ENCODE data around the gene HNF1B.
"Not testable (repeated sequence)": the region's sequence is repeated elsewhere in the genome, so short reads cannot be mapped to it uniquely, and the experiment has no call there.

HNF1B gene

DNA sequence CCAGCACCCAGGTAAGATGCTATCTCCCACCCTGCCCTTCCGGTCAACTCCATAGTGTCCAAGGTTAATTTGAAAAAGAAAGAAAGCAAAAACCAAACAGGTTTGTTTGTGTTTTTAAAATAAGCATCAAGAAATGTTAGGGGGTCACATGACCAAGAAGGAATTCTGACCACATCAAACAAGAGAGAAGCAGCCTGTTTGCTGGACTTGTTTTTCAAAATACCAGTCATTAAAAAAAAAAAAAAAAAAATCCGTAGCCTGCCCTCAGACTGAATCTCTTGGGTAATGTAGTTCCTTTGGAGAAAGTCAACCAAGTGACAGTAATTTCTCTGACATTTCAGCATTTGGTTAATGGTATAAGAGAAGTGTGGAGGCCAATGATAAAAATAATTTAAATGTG, 38.4 kb downstream of the HNF1B start:
- DNase-seq, result no peak

DNA sequence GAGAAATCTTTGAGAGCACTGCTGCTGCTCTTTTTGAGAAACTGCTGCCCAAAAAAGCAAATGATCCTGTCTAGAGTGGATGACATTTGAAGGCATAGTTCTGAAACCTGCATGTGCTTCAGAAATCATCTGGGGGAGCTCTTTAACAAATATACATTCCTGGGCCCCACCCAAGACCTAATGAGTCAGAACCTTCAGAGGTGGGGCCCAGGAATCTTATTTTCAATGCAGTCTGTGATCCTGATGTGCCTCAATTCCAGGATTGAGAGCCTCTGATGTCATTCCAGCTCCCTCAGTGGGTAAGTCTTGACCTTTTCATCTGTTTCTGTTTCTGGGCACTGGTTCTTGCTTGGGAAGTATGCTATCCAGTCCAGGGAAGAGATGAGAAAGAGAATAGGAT, 42.3 kb downstream of the HNF1B start:
- no peak for DNase-seq

DNA sequence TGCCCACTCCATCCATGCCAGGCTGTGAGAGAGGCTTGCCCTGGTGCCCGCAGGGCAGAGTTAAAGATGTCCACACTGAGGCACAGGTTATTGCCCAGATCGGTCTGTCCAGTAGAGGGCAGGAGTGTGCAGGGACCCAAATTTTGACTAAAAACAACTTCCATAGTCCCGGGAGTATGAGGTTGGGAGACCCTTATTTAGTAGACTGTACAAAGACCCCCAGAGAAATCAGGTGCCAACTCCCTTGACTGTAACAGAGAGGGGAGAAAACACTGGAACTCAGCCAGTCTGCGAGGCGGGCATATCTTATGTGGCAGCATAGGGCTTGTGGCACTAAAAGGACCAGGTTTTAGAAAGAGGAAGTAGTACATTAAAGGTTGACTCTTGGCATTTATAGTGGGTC, 43.4 kb downstream of the HNF1B start:
- DNase-seq, result no peak

DNA sequence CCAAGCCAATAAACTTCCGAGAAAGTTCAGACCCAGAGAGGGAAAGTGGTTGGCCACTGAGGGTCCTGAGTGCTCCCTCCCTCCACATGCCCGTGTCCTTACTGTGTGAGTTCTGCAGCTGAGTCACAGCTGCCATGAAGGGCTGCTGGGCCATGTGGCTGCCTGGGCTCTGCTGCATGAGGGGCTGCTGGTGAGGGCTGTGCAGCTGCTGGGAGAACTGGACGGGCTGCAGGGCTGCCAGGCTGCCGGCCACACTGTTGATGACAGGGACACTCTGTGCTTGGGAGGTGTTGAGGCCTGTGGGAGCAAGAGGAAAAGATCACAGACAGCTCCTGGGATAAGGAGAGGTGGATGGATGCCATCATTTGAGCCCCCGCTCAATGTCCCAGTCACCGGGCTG, 44.0 kb downstream of the HNF1B start:
- DNase-seq, result no peak

DNA sequence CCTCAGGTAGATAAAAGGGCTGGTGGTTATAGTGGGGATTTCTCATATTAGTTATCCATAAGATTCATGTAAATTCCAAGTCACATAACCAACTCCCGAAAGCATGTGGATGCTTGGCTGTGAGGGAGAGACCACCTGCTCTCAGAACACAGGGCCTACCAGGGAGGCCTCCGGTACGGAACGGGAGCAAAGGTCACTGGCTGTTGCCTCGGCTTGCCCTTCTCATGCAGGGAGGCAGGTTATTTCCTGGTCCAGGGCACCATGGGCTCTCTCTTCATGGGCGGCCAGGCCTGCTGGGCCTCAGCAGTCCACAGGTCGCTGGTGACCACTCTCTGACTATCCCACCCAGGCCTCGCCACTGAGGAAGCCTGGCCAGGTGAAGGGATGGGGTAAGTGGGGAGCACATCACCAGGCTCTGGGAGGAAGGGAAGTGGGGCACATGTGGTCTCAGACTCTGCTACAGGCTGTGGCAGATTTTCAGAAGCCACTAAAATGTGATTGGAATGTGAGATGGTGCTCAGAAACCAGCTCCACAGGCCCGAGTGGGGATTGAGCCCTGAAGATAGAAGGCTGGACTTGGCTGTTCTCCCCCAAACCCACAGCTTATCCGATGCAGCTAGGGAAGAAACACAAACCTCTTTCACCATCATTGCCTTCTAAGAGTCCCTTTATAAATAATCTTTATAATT, 45.4 kb downstream of the HNF1B start:
- no peak for DNase-seq

DNA sequence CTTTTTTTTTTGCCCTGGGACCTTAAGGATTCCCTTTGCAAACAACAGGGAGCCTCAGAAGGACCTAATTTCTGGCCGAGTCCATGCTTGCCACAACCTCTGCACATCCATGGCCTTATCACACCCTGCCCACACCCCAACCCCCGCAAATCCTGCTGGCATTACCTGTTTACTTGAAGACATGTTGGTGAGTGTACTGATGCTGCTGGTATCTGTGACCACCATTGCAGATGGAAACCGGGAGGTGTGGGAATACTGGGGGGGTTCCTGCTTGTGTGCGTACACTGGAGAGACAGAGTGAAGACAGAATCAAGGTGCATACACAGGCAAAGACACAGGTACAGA, 46.0 kb downstream of the HNF1B start:
- DNase-seq, result no peak

DNA sequence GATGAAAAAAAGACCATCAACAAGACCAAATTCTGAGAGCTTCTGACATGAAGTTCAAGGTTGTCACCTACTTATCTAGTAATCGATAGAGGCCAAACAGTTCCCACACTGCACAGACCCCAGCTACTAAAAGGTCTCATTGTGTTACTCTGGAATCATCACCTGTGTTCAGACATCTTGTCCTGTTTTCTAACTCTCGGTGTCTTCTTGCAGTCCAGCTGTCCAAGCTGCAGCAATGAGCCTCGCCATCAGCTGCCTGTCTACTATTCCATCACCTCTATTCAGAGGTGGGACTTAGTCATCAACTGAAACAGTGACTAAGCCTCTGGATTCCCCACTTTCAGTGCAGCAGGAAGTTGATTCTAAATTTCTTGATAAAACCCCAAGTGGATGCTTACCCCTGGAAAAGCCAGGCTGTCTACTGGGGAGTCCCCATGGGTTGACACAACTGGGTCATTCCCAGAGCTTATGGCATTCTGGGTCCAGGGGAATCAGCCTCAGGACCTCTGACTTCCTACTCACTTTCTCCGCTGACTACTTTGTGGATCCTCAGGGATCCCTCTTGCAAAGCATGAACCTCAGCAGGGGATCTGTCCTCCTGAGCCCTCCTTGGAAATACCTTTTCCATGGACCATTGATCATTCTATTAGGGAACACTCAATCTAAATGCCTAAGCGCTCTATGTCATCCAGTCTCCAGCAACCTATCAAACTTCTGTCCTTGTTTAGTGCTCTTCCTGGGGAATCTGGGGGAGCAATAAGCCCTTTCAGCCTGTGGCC, 46.5 kb downstream of the HNF1B start:
- DNase-seq, result no peak

DNA sequence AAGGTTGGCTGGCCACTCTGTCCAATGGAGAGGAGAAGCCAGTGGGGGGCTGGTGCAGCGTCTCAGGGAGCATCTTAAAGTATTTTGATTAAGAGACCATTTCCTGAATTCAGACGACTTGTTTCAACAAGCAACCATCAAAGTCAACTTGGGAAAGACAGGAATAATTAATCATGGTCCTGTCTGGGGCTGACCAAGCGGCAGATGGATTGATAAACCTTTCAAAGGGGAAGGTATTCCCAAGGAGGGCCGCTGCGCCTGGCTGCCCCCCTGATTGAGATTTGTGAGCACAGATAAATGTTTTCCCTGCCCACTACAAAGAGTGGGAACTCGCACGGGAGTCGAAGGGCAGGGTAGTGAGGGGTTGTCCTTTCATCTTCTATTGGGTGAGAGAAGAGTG, 47.5 kb downstream of the HNF1B start:
- DNase-seq, result no peak

DNA sequence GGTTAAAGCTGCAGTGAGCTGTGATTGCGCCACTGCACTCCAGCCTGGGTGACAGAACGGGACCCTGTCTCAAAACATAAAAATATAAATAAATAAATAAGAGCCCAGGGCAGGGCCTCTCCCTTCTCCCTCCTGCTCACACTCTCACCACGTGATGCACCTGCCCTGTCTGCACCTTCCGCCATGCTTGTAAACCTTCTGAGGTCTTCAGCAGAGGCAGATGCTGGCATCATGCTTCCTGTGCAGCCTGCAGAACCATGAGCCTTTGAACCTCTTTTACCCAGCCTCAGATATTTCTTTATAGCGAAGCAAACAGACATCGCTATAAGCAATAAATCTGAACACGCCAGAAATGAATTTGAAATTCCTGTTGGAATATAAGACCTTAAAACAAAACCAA, 48.5 kb downstream of the HNF1B start:
- no peak for DNase-seq

DNA sequence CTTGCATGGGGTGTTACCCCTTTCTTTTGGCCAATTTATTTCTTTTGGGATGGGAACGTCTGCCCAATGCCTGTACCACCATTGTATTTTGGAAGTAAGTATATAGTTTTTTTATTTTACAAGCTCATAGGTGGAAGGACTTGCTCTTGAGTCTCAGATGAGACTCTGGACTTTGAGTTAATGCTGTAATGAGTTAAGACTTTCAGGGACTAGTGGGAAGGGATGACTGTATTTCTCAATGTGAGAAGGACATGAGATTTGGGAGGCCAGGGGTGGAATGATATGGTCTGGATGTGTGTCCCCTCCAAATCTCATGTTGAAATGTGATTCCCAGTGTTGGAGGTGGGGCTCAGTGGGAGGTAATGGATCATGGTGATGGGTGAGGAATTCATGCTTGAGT, 49.1 kb downstream of the HNF1B start:
- DNase-seq, result no peak

DNA sequence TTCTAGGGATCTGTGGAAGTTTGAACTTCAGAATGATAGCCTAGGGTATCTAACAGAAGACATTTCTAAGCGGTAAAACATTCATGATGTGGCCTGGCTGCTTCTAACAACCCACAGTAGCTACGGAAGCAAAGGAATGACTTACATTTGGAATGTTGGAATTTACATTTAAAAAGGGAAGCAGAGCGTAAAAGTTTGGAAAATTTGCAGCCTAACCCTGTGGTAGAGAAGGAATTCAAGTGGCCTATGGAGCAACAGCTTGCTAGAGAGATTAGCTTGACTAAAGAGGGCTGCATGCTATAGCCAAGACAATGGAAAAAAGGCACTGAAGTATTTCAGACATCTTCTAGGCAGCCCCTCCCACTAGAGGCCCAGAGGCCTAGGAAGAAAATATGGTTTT, 50.1 kb downstream of the HNF1B start:
- no peak for DNase-seq

DNA sequence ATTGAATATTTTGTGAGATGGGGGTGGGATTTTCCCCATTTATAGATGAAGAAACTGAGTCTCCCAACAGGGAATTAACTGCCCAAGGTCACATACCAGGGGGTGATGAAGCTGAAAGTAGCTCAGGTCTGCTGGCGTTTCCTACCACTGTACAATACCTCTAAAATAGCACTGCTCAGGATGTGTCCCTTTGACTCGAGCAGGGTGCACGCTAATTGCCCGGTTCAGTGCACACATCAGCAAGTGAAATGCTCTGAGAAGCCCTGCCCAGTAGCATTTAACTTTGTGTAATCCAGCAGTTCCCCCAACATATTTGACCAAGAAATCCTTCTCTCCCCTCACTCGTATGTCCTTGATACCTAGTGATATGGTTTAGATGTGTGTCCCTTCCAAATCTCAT, 51.5 kb downstream of the HNF1B start:
- no peak for DNase-seq

DNA sequence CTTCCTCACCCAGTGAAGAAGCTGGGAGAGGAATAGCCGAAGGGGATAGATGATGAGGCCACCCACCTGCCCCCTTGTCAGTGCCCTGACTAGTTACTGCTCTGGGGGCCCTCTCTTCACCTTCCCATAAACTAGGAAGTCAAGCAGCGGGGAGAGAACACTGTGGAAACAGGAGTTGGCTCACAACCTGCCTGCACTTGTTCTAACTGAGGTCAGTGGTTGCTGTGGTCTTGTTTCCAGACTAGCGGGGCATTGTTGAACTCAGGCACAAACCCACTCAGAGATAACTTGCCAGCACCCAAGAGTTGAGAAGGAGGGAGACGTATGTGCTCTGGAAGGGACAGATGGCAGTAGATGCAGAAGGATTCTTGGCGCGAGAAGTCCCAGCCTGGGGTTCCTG, 53.1 kb downstream of the HNF1B start:
- DNase-seq, result no peak

DNA sequence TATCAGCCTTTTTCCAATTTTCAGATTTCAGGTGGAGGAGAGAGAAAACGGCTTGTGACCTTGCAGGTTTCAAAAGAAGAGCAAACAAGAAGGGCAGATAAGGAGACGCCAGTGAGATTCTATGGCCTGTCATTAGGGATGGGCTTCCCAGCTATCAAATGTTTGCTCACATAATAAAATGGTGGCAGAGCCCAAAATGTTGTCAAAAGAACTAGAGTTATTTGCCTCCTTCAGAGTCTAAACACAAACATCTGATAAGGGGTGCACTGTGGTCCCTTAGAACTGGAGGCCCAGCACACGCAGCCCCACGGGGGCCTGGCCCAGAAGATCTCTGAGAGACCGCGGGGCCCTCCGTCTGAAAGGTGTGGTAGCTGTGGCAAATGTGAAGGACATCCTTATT, 55.5 kb downstream of the HNF1B start:
- no peak for DNase-seq

DNA sequence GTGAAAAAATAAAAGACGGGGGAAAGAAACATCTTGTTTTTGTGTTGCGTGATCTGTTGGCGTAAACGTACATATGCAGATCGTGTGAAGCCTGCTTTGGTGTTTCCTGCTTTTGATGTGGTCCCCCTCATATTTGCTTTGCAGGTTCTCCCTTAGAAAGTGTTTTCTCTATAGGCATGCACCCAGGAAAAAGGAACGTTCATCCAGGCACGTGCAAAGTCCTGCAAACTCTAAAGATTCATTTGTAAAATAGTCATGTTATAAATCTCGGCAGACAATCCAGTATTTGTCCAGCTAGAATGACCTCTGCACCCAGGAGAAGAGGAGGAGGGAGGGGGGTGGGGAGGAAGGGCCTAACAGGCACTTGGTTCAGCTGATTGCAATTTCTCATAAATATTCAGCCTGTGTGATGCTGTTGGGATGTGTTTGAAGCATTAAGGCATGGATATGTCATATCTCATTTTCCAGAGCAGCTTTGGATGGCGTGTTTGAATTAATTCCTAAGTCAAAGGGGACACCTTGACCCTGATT, 61.3 kb downstream of the HNF1B start:
- no peak for DNase-seq

DNA sequence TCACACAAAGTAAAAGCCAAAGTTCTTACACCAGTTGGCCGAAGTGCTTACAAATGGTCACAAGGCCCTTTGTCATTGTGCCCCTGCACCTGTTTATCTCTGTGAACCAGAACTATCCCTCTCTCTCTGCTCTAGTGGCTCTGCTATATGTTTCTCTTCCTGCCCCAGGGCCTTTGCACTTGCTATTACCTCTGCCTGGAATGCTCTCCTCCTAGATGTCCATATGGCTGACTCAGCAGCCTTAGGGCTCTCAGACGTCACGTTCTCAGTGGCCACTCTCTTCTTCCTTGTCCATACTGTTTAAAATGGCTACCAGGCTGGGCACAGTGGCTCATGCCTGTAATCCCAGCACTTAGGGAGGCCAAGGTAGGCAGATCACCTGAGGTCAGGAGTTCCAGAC, 62.9 kb downstream of the HNF1B start:
- DNase-seq, result no peak

DNA sequence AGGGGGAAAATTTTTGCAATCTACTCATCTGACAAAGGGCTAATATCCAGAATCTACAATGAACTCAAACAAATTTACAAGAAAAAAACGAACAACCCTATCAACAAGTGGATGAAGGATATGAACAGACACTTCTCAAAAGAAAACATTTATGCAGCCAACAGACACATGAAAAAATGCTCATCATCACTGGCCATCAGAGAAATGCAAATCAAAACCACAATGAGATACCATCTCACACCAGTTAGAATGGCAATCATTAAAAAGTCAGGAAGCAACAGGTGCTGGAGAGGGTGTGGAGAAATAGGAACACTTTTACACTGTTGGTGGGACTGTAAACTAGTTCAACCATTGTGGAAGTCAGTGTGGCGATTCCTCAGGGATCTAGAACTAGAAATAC, 64.9 kb downstream of the HNF1B start:
- not testable (repeated sequence) for DNase-seq

DNA sequence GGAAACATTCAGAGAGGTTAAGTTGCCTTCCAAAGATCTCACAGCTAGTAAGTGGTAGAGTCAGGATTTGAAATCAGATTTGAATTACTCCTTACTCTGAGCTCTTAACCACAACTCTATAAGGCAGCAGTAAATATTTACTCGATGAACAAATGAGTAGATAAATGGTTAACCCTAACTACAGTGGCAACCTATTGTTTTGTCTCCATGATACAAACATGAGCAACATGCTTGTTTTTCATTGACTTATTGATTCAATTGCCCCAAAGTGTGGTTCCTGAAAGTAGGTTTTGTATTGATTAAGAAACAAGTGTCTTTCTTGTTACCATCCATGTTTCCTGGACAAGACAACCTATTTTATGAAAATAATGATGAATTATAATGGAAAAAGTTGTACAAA, 66.8 kb downstream of the HNF1B start:
- DNase-seq, result no peak

DNA sequence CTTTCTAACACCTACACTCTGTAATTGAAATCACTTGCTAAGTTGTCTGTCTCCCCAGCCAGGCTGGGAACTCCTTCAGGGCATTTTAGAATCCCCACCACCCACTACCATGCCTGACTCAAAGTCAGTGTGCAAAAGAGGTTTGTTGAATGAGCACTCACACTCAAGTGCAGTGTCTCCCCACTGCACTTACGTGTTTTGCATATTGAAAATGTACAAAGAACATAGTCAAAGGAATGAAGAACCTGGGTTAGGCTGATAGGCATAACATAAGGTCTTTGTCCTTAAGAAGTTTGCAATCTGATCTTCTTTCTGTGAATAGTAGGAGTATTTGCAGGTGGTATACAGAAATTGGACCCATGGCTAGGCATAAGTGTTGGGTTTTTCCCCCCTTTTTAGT, 67.8 kb downstream of the HNF1B start:
- no peak for DNase-seq

DNA sequence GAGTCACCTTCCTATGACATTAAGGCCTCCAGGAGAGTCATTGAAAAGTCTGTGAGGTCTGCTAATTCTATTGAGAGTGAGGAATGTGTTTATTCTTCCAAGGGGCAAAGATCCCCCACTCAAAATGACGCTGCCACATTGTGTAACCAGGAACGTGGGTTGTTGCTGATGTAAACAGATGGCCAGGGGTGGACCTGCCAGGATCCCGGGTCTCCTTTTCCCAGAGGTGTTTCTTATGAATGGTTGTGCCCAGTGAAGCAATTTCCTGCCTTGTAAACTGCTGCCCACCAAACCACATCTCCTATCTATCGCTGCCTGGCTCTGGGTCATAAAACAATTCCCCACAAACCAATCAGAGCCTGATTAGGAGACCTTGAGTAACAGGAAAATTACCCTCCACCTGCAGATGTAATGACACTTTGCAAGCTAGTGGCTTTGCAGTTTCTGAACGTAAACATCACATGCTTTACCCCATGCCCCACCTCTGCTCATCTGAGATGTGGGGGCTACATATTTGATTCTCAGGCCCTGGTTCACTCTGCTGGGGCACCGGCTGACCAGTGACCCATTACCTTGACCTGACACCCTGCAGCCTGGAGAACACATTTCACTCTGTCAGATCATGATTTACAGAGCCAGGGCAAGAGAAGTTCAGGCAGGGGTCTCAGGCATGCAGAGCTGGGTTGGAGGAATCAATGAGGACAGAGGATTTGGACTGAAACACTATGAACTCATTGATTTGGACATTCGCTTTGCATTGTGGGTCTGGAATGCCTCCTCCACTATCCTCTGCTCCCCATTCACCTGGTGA, 68.5 kb downstream of the HNF1B start:
- DNase-seq, result no peak

DNA sequence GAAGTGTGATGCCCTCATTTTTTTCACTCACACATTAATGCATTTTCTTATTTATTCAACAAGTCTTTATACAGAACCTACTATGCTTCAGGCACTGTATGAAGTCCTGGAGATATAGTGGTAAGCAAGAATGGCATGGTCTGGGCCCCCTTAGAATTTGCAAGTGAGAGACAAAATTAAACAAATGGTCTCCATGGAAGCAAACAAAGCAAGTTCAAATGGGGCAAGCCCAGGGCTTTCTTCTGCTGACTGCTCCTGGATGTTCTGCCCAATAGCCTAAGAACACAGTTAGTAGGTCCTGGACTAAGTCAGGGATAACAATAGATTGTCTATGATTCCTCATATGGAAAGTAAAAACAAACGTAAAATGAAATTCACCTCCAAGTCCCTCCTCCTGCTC, 70.3 kb downstream of the HNF1B start:
- no peak for DNase-seq

DNA sequence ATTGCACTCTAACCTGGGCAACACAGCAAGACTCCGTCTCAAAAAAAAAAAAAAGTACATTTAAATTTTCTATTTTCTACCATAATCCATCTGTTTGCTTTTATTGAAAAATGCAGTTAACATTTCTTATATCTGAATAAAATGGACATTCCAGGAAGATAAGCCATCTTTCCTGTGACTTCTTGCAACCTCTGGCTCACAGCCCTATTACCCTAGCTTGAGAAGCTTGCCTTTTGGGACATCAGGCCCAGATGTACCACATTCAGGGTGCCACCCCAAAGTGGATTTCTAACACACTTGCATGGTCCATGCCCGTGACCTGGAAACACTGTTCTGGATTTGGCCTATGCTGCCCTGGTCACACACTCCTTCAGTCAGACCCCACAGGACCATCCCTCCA, 71.5 kb downstream of the HNF1B start:
- no peak for DNase-seq
